ENCODE data around the gene C4orf17.
A peak's percentile ranks its signal among the peaks of the same experiment; 100 is the strongest.
"Not testable (repeated sequence)": the region's sequence is repeated elsewhere in the genome, so short reads cannot be mapped to it uniquely, and the experiment has no call there.

The C4orf17 gene

DNA sequence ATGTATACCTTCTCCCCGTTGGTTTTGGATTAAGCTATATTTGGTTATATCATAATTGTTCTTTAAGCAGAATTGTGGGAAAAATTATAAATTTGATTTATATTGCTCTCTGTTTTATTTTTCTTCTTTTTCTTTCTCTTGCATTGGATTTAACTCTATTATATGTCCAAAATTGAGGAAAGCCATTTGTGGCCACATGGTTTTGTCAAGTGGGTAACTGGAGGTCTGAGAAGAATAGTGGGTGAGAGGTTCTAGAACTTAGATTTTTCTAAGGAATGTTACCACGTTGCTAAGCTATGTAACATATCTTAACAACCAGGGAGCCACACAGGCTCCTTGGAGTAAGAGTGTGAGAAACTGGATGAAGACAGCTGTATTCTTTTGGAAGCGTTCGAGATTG lies at the start of gene C4orf17:
C4orf17 (plus strand) TSS at position 301 of the 400 bp plus-strand sequence. CDS start 2,061 bp downstream, outside the sequence.
- no peak for DNase-seq

- DNase-seq: no peak
These were observed 49.0 kb upstream of the C4orf17 start for GRCh38 chr4:99461623-99462401.

DNA sequence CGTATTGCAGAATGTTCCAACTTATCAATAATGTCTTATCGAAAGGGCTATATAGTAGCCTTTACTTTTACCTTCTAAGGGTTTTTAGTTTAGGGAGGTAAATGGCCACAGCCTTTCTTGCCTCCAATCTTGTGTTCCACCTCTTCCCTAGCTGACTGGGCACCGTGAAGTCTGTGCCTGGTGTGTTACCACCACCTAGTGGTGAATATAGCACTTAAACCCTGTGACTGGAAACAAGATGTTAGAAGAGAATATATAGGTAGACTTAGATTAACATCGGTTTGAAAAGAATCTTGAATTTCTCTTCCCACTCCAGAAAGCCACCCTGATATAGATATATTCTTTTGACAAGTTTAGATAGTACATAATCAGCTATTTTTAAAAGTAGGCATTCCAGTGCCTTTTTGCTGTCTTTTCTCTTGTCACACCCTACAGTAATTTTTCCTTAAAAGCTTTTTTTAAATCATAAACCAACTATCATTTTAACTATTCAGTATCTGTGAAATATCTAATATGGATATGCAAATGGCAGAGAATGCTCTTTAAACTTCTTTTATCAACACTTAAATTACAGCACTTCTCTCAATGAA lies 47.9 kb upstream of the C4orf17 start:
- DNase-seq: peak; percentile 56

DNA sequence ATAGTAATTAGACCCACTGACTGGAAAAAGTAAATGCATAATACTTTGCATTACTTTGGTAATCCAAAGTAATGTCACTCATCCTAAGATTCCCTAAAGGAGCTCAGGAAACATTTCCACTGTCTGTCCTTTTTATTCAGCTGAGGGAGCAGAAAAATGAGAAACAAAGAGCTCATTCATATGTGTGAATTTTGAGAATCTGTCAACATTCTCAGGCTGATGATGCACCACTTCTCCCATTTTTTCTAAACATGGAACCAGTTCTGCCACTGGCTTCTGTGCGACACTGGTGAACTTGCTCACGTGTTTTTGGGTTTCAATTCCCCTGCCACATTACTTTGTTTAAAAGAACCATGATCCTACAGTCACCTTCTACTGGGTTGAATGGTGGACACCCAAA lies 47.3 kb upstream of the C4orf17 start:
- DNase-seq: no peak

GRCh38 chr4:99467887-99468286 lies 42.9 kb upstream of the C4orf17 start:
- DNase-seq: no peak

DNA sequence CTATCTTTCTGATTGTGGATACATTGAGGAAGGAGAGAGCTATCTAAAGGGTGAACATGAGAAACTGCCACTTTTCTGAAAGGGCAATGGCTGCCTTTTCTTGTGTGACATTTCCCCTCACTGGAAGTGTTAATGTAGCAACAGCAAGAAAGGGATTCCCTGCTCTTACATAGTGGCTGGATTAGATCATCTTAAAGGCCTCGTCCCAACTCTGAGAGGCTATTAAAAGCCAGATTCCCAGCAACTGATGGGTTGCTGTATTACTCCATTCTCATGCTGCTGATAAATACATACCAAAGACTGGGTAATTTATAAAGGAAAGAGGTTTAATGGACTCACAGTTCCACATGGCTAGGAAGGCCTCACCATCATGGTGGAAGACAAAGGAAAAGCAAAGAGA lies 41.9 kb upstream of the C4orf17 start:
- DNase-seq: no peak

DNA sequence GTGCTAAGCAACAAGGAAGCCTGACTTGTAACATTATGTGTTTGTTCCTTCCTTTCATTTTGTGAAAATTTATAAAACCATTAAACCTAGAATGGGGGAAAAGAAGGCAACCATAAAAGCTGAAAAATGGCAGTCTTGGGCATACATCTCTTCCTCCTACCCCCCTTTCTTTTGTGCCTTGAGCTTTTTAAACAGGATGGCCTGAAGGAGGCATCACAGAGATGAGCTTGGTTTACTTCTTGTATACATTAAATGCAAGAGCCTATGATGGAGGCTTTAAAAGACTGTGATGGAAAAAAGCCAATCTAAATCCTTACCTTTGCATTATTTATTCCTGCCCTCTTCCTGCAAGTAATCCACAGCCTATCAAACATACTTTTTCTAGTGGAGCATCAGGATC lies 39.5 kb upstream of the C4orf17 start:
- no peak for DNase-seq

- DNase-seq: no peak
These were observed 38.9 kb upstream of the C4orf17 start for GRCh38 chr4:99471896-99472295.

DNA sequence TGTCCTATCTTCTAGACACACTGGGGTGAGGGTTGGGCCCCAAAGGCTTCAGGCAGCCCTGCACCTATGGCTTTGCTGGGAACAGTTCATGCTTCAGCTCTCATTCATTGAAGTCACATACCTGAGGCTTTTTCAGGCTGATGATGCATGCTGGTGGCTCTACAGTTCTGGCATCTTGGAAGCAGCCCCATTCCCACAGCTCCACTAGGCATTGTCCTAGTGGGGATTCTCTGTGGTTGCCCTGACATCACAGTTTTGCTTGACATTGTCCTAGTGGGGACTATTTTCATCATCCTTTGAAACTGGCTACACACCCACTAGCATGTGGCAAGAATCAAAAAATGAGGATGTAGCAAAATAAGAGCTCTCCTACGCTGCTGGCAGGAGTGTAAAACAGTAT lies 37.7 kb upstream of the C4orf17 start:
- DNase-seq: no peak

GRCh38 chr4:99483636-99484035 lies 27.2 kb upstream of the C4orf17 start:
- no peak for DNase-seq

DNA sequence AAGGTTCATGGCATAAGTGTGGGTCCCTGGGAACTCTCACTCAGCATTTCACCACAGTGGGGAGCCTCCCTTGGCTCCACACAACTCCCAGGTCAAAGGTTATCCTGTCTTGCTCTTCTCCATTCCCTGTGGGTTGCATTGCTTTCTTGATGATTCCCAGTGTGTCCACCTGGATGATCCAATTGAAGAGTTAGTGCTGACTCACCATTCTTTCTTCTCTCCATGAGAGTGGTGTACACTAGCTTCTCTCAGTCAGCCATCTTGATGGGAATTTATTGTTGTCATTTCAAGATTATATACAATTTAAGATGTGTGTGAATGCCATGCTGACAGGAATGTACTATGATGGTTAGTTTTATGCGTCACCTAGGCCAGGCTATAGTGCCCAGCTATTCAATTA lies 25.6 kb upstream of the C4orf17 start:
- no peak for DNase-seq

GRCh38 chr4:99486648-99487047 lies 24.2 kb upstream of the C4orf17 start:
- DNase-seq: not testable (repeated sequence)

DNA sequence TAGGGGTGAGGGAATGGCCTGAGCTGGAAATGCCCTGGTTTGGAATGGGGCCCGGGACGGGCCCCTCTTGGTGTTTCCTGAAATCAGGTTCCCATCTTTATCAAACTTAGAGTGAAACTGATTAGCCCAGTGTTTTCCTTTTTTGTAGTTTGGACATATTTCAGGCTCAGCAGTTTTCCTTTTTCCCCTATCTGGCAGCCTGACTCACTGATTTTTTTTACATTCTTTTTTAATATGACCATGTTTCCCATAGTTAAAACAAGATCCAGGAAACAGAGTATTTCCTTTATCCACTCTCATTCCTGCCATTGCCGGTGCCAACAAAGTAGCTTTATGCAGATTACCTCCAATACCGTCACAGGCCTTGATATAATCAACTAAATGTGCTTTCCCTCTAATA lies 20.5 kb upstream of the C4orf17 start:
- DNase-seq: no peak

DNA sequence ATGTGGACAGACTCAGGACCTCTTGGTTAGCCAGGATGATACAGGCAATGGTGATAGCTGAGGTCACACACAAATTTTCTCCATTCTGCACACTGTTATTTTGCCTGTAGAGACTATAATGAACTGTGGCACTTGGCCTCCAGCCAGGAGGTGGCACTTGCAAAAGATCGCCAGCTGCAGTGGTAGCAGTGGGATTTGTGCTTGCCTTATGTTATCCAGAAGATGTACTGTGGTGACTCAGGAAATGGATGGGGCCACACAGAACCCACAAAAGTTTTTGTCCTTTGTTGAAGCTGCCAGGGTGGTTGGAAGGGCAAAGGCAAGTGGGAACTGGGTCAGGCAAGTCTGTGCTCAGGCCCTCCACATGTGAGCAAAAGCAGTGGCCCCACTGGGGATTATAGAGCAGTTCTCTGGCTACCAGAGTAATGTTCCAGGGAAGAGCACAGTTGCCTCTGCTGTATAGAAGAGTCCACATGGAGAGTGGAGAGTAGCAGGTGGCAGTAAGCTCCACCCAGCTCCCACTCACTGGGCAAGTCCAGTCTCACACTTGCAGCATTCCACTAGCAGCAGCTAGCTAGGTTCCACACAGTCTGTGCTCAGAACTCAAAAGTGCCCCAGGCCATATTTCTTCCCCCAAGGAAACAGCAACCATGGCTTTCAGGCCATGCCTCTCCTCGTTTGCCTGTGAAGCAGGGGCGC lies 5.9 kb upstream of the C4orf17 start:
- no peak for DNase-seq

GRCh38 chr4:99506781-99507180 lies 4.0 kb upstream of the C4orf17 start:
- DNase-seq: no peak

GRCh38 chr4:99507349-99507748 lies 3.5 kb upstream of the C4orf17 start:
- DNase-seq: no peak

DNA sequence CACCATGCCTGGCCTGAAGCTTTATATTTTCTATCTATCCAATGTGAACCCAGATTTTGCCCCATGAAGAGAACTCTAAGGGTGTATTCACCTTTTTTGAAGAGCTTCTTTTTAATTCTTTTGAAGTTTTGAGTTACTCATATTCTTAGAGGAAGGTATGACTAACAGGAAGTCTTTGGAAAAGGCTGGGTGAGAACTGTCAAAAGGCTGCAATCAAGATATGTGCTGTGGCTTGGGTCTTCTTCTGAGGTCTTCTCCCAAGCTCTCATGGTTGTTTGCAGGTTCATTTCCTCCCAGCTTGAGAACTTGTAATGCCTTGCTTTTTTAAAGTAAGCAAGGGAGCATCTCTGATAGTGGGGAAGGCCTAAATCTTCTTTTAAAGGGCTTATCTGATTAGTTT lies 3.1 kb upstream of the C4orf17 start:
- no peak for DNase-seq

DNA sequence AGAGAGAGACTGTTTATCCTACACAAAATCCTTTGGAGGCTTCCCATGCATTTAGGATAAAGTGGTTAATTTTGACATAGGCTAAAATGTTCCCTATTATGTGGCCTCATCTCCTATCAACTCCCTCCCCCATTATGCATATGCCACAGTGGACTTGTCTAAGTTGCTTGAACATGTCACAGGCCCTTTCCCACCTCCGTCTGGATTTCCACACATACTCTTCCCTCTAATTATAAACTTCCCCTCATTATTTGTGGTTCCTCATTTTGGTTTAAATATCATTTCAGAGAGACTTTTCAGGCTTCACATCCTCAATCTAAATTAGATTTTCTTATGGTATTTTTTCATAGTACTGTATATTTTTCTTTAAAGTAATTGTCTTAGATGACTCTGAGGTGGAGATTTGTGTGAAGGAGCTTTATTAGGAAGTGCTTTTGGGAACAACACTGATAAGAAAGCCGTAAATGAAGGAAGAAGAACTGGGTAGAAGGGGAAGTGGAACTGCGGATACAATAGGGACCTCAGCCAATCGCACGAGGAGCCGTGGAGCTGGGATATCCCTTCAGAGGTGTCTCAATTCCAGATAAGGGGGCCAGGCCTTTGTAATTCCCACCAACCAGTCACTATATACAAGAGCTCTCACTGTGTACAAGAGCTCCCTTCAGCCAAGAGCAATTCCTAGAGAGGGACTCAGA lies 7.9 kb downstream of the C4orf17 start:
- DNase-seq: no peak

DNA sequence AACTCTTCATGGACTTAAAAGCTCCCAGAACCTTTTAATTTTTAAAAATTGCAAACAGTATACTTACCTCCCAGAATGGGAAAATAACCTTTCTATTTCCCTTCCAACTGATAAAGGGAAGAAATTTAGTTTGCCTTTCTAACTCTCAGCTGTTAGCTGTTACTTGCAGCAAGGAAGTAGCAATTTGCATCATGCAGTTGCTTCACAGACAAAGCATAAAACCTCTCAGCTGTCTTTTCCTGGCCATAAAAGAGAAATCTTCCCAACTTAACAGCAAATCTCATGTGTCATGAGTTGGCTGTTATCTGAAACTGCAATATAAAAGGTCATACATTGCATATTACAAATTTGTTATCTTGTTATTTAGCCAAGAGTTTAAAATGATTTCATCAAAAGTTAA lies 18.4 kb downstream of the C4orf17 start:
- DNase-seq: peak; percentile 15

DNA sequence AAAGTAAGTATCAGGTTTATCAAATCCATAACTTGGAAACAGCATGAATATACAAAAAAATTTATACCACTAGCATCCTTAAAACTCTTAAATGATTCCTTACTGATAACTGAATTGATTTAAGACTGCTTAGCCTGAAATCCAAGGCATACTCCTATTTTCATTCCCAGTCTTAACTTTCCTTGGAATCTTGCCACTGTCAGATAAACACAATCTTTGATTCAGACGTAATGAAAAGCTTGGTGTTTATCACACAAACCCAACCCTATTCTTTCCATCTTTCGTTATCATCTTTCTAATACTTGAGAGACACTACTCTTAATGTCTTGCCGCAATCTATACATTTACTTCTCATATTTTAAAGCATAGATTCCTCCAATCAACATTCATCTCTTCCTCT lies 19.1 kb downstream of the C4orf17 start:
- DNase-seq: no peak

DNA sequence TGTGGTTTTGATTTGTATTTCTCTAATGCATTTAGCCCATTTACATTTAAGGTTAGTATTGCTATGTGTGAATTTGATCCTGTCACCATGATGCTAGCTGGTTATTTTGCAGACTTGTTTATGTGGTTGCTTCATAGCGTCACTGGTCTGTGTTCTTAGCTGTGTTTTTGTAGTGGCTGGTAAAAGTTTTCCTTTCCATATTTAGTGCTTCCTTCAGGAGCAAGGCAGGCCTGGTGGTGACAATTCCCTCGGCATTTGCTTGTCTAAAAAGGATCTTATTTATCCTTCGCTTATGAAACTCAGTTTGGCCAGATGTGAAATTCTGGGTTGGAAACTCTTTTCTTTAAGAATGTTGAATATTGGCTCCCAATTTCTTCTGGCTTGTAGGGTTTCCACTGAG lies 23.9 kb downstream of the C4orf17 start:
- DNase-seq: not testable (repeated sequence)

DNA sequence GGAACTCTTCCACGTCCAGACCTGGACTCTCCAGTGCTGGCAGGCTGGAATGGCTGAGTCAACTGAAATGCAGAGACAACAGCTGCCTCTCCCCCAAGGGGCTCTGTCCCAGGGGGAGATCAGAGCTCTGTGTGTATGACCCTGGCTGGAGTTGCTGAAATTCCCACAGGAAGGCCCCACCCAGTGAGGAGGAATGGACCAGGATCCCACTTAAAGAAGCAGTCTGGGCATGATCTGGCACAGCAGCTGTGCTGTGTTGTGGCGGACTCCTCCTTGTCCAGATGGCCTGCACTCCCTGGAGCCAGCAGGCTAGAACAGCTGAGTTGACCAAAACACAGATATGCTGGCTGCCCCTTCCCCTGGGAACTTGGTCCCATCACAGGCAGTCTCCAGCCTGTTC lies 25.4 kb downstream of the C4orf17 start:
- DNase-seq: no peak

DNA sequence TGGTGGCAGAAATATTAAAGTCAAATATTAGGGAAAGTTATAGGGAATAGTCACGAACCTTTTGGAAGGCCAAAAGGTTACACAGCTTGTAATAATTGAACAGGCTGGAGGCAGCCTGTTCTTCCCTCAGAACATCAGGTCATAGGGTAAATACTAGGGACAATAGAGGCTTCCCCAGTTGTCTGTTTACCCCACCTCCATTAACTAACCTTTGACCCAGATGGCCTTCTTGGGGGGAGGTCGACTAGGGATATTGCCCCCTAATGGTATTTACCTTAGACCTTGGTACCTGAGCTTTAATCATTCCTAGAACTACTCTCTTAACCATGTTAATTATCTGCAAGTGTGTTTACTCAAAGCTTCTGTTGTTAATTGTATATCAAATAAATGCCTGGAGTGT lies 26.0 kb downstream of the C4orf17 start:
- no peak for DNase-seq

DNA sequence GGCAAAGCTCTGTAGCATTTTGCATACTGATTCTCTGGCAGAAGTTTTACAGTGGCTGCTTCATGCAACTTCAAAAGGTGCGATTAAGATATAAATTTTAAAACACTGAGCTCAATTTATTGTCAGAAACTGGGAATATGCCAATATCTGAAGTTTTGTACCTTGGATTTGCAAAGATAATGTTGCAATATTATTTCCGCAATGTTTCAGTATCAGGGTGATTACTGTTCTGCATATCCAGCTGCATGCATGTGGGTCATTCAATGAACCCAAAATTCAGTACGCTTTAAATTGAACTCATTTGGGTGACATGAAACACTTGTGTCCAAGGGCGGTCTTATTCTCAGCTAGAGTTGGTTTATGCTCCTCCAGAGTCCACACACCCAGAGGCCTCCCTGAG lies 26.9 kb downstream of the C4orf17 start:
- DNase-seq: no peak
